GM10248 (cell line): ENCODE results near the gene GLRX5.
A peak's percentile ranks its signal among the peaks of the same experiment; 100 is the strongest.
"Not testable (repeated sequence)": the region's sequence is repeated elsewhere in the genome, so short reads cannot be mapped to it uniquely, and the experiment has no call there.

ENCODE experiments used
- CTCF ChIA-PET: fragments of 300-600 bp; sonication (Branson Sonifier 250); formaldehyde crosslinking; extraction: SDS; loops from one replicate; lab custom pipeline; 2021; ENCODE audit warnings: antibody characterized with exemption; lab: Yijun Ruan, JAX
- POLR2A ChIA-PET: fragments of 350-650 bp; sonication (Branson Sonifier 250); formaldehyde crosslinking; extraction: SDS; loops from one replicate; lab custom pipeline; 2020; ENCODE audit warnings: antibody characterized with exemption; lab: Yijun Ruan, JAX
- DNase-seq: peaks from one replicate; pipeline ENCODE4 v3.0.0; 2012; ENCODE audit errors: extremely low spot score
- CTCF ChIP-seq: IDR thresholded peaks from 2 replicates; pipeline ENCODE4 v1.5.1; 2012; ENCODE audit warnings: mild to moderate bottlenecking, low read depth; ENCODE audit errors: extremely low read depth, missing control alignments, control extremely low read depth

The GLRX5 gene

GRCh38 chr14:95573313-95573712 is 38.5 kb downstream of the GLRX5 start:
- TF ChIP-seq CTCF = no peak
- ChIA-PET POLR2A (no interaction called here), CTCF (interaction anchor here (3.4 kb wide), 1 partner anchor 10 kb away, joined by 16 read pairs; no protein-coding TSS in a partner anchor)
- DNase-seq = no peak

- no peak for TF ChIP-seq CTCF
- ChIA-PET POLR2A (no interaction called here), CTCF (interaction anchor here (0.9 to 3.4 kb wide), 6 partner anchors 9 to 107 kb away, joined by 3 to 16 read pairs (median 4); no protein-coding TSS in a partner anchor)
Measured at GRCh38 chr14:95575840-95576473, 41.1 kb downstream of the GLRX5 start.

GRCh38 chr14:95577067-95577800 is 42.4 kb downstream of the GLRX5 start:
- ChIA-PET CTCF (interaction anchor here (1.2 to 1.5 kb wide), 2 partner anchors 36 to 197 kb away, joined by 3 to 4 read pairs; no protein-coding TSS in a partner anchor), POLR2A (no interaction called here)
- TF ChIP-seq CTCF = no peak
- peak; percentile 73 for DNase-seq

More at GRCh38 chr14:95575840-95576473, 41.1 kb downstream of the GLRX5 start:
- no peak for DNase-seq

DNA sequence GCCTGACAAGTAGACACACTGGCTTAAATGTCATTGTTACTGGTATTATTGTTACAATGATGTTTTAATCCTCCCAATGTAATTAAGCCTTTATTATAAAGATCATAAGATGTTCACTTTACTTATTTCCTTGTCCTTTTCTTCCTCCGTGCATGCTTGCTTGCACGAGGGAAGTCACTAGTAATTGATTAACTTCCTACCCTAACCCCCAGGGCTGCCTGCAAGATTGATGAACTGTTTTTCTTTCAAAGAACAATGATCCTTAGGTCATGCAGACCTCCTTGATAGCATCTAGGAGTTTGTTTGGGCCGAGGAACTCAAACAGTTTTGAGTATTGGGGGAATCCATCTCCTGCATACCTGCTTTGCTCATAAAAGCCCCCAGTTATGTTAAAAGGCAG is 43.0 kb downstream of the GLRX5 start:
- no peak for TF ChIP-seq CTCF
- CTCF ChIA-PET = interaction anchor here (1.0 to 1.5 kb wide), 3 partner anchors 11 to 196 kb away, joined by 3 to 4 read pairs (median 3); no protein-coding TSS in a partner anchor
- no peak for DNase-seq
- POLR2A ChIA-PET = no interaction called here

GRCh38 chr14:95583836-95584617 is 49.2 kb downstream of the GLRX5 start:
- DNase-seq, CTCF ChIA-PET, POLR2A ChIA-PET: not testable (repeated sequence)

DNA sequence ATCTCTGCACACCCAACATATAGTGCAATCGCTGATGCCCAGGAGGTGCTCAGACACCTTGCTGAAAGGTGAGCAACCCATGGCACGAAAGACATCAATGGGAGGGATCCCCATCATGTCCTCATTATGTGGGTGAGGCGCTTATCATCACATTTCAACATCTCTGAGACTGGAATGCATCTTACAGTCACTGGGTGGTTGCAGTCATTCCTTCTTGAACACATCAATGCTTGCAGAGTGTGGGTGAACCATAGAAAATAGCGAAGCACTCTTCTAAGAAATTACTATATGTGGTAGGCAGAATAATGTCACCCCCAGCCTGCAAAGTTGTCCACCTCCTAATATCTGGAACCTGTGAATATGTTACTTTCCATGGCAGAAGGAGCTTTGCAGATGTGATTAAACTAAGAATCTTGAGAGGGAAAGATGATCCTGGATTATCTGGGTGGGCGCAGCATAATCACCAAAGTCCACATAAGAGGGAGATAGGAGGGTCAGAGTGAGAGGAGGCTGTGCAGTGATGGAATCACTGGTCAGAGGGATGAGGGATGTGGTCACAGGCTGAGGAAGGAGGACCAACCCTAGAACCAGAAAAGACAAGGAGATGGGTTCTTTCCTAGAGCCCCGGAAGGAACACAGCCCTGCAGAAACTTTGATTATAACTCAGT is 51.2 kb downstream of the GLRX5 start:
- ChIA-PET CTCF (no interaction called here), POLR2A (no interaction called here)
- DNase-seq = no peak
- no peak for TF ChIP-seq CTCF

DNA sequence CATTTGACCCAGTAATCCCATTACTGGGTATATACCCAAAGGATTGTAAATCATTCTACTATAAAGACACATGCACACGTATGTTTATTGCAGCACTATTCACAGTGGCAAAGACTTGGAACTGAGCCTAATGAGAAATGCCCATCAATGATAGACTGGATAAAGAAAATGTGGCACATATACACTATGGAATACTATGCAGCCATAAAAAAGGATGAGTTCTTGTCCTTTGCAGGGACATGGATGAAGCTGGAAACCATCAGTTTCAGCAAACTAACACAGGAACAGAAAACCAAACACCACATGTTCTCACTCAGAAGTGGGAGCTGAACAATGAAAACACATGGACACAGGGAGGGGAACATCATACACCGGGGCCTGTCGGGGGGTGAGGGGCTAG is 56.3 kb downstream of the GLRX5 start:
- DNase-seq, POLR2A ChIA-PET: not testable (repeated sequence)
- CTCF ChIA-PET = interaction anchor here (1.5 kb wide), 1 partner anchor 11 kb away, joined by 3 read pairs; no protein-coding TSS in a partner anchor
